Esophagus squamous epithelium (tissue), 5 donors: ENCODE data around the gene TGFBR3L. TPM values are rescaled to one million over a fixed set of nuclear protein-coding genes. Genes with fewer than 3 reads are reported as not detected.

Source experiments
- DNase-seq: peaks from one replicate; lab custom pipeline; 2025; lab: John Stamatoyannopoulos, UW
- H3K27ac ChIP-seq, 4 donors: fragments of 200-600 bp; sonication (generic); one replicate each; pipeline ENCODE4 v1.5.1; 2016 to 2019; ENCODE audit warnings: mild to moderate bottlenecking in 1 of 4
- H3K27me3 ChIP-seq, 4 donors: fragments of 200-600 bp; sonication (generic); 1 replicate in 3 of 4; 2 replicates in 1 of 4; pipeline versions ENCODE4 v1.5.1 to v1.6.0; 2017 to 2021; ENCODE audit warnings: antibody characterized with exemption in 1 of 4
- H3K36me3 ChIP-seq, 3 donors: fragments of 200-600 bp; sonication (generic); one replicate each; pipeline ENCODE4 v1.5.1; 2016 to 2019
- H3K4me1 ChIP-seq, 3 donors: fragments of 200-600 bp; sonication (generic); one replicate each; pipeline ENCODE4 v1.5.1; 2017 to 2019
- H3K4me3 ChIP-seq, 4 donors: fragments of 200-600 bp; sonication (generic); 1 replicate in 3 of 4; 2 replicates in 1 of 4; pipeline ENCODE4 v1.5.1; 2016 to 2019; ENCODE audit warnings: mild to moderate bottlenecking in 2 of 4, moderate library complexity in 1 of 4
- H3K9me3 ChIP-seq, 3 donors: fragments of 200-600 bp; sonication (generic); one replicate each; pipeline ENCODE4 v1.5.1; 2016 to 2019
- POLR2A ChIP-seq, 4 donors: fragments of 450-650 bp; IDR thresholded peaks; one replicate each; pipeline ENCODE4 v1.6.1; 2017; ENCODE audit warnings: antibody characterized with exemption in 4 of 4, mild to moderate bottlenecking in 4 of 4, moderate library complexity in 3 of 4
- WGBS, 2 donors: methylation state at CpG; one replicate each; pipeline ENCODE4 v1.1.5; 2018; 5-methylcytosine and 5-hydroxymethylcytosine counted together
- intact Hi-C: fragments of 100-400 bp; cut with DNase I; formaldehyde crosslinking; loops from one replicate; pipeline ENCODE4 v1.15.0; 2022
- total RNA-seq, 4 donors: library from RNA; depleted of rRNA; stranded (reverse); fragments of >200 nt; gene quantifications; one replicate each; pipeline ENCODE4 v1.1.0, GENCODE V29; 2016
- TF ChIP-seq, protein P1 (sequence below), 6 experiments: fragments of 450-650 bp in 4 of 6; fragments of 200-600 bp in 2 of 6; sonication (generic) in 2 of 6; IDR thresholded peaks; one replicate each; pipeline ENCODE4 v1.5.1; 2016 to 2019; ENCODE audit warnings: antibody characterized with exemption in 6 of 6, mild to moderate bottlenecking in 4 of 6, moderate library complexity in 4 of 6
- donor health status: DM: yes; HTN: yes; CAD: no.

TGFBR3L gene
- total RNA-seq, 4 donors from 2014 or later, result not detected

DNA sequence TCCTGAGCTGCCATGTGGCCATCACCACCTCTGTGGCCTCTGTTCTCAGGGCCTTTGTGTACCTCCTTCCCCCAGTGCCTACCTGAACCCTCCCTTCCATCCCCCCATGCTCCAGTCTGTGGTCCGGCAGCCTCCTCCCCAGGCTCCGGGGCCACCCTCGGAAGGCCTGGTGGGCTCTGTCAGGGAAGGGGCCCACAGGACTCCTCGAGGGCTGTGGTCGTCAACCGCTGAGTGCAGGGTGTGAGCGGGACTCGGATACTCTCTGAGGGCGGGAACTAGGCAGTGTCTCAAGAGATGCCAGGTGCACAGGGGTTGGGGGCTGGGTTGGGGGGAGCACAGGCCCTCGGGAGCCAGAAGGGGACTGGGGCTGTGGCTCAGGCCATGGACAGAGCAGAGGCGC lies 7.1 kb upstream of the TGFBR3L start:
- TF ChIP-seq, protein P1, sequence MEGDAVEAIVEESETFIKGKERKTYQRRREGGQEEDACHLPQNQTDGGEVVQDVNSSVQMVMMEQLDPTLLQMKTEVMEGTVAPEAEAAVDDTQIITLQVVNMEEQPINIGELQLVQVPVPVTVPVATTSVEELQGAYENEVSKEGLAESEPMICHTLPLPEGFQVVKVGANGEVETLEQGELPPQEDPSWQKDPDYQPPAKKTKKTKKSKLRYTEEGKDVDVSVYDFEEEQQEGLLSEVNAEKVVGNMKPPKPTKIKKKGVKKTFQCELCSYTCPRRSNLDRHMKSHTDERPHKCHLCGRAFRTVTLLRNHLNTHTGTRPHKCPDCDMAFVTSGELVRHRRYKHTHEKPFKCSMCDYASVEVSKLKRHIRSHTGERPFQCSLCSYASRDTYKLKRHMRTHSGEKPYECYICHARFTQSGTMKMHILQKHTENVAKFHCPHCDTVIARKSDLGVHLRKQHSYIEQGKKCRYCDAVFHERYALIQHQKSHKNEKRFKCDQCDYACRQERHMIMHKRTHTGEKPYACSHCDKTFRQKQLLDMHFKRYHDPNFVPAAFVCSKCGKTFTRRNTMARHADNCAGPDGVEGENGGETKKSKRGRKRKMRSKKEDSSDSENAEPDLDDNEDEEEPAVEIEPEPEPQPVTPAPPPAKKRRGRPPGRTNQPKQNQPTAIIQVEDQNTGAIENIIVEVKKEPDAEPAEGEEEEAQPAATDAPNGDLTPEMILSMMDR (IDR thresholded peaks at IDR 0.05), result no peak
- TF ChIP-seq POLR2A (IDR thresholded peaks at IDR 0.05), result no peak
- Histone ChIP-seq H3K4me3 (no peak overlapping the region), H3K27me3 (no peaks in the 10 kb centered on the region), H3K27ac (no peak overlapping the region), H3K36me3 (peaks cover 25 to 60% (median 36%) of the 10 kb centered on the region in 3 donors), H3K4me1 (peaks cover 19 to 60% (median 40%) of the 10 kb centered on the region in 3 donors), H3K9me3 (no peaks in the 10 kb centered on the region)
- no peak for DNase-seq
- WGBS, 2 donors, result 76 to 100% methylated on average over 2 of the region's 11 CpGs
- intact Hi-C loops, result loop anchor here (10.0 kb wide), 1 partner anchor 53 kb away; no protein-coding TSS in a partner anchor

DNA sequence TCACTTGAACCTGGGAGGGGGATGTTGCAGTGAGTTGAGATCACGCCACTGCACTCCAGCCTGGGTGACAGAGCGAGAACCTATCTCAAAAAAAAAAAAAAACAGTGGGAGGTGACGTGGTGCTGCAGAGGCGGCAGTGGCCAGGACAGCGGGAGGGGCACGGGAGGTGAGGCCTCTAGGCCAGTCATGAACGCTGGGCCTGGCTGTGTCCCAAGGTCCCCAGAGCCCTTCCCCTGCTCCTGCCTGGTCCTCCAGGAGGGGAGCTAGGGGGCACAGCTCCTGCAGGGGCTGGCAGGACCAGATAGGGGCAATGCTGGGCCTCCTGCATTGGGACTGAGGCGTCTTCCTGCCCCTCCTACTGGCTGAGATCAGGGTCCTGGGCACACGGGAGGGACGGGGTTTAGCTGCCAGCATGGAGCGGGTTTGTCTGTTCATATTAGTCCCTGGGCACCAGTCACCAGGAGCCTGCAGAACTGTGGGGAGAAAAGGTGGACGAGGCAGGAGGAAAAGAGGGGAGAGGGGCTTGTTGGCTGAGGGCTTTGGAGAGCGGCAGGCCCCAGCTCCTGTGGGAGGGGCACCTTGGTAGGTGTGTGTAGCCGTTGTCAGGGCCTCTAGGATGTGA lies 6.4 kb upstream of the TGFBR3L start:
- WGBS, 2 donors, result 76 to 82% methylated on average over 10 to 11 of the region's 14 CpGs
- H3K9me3 ChIP-seq, result no peaks in the 10 kb centered on the region
- no peak overlapping the region for H3K27ac ChIP-seq
- H3K4me3 ChIP-seq, result no peak overlapping the region
- H3K27me3 ChIP-seq, result peaks cover 0 to 2% (median 0%) of the 10 kb centered on the region in 4 donors
- no peak for DNase-seq
- intact Hi-C loops, result loop anchor here (10.0 kb wide), 1 partner anchor 53 kb away; no protein-coding TSS in a partner anchor
- peaks cover 12 to 54% (median 34%) of the 10 kb centered on the region in 3 donors for H3K4me1 ChIP-seq
- TF ChIP-seq POLR2A (IDR thresholded peaks at IDR 0.05), result no peak
- TF ChIP-seq, protein P1 (IDR thresholded peaks at IDR 0.05), result no peak
- peaks cover 30 to 67% (median 40%) of the 10 kb centered on the region in 3 donors for H3K36me3 ChIP-seq

DNA sequence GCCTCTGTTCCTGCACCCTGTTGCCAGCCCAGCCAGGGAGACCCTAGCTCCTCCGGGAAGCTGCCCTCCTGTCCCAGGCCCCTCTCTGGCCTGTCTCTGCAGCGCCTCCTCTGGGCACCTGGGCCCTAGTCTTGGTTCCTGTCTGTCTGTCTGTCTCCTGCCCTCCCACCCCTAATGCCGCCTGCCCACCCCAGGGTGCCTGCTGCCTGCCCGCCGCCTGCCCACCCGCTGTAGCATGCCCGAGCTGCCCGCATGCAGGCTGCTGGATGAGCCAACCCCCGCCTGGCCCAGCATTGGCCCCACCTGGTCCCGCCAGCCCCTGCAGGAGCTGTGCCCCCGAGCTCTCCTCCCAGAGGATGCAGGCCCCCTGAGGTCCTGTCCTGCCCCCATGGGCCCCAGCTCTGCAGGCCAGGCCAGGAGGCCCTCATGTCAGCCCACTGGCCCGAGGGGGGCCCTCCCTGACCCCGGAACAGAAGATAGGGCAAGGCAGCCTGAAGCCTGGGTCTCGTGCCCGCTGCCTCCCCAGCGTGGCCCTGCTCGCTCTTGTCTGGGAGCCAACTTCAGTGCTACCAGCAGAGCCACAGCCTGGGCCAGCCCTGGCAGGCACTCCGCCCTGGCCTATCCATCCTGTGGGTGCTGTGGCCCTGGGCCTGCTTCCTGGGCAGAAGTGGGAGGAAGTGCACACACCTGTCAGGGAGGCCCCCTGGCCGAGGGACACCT lies 5.7 kb upstream of the TGFBR3L start:
- Histone ChIP-seq H3K36me3 (peaks cover 30 to 73% (median 40%) of the 10 kb centered on the region in 3 donors), H3K27ac (no peak overlapping the region), H3K4me1 (peaks cover 12 to 53% (median 34%) of the 10 kb centered on the region in 3 donors), H3K4me3 (no peak overlapping the region), H3K27me3 (peaks cover 0 to 9% (median 0%) of the 10 kb centered on the region in 4 donors), H3K9me3 (no peaks in the 10 kb centered on the region)
- no peak for DNase-seq
- intact Hi-C loops, result loop anchor here (10.0 kb wide), 1 partner anchor 54 kb away; no protein-coding TSS in a partner anchor
- TF ChIP-seq POLR2A (IDR thresholded peaks at IDR 0.05), result no peak
- TF ChIP-seq, protein P1 (IDR thresholded peaks at IDR 0.05), result no peak
- 47 to 75% methylated on average over 2 of the region's 19 CpGs for WGBS, 2 donors

DNA sequence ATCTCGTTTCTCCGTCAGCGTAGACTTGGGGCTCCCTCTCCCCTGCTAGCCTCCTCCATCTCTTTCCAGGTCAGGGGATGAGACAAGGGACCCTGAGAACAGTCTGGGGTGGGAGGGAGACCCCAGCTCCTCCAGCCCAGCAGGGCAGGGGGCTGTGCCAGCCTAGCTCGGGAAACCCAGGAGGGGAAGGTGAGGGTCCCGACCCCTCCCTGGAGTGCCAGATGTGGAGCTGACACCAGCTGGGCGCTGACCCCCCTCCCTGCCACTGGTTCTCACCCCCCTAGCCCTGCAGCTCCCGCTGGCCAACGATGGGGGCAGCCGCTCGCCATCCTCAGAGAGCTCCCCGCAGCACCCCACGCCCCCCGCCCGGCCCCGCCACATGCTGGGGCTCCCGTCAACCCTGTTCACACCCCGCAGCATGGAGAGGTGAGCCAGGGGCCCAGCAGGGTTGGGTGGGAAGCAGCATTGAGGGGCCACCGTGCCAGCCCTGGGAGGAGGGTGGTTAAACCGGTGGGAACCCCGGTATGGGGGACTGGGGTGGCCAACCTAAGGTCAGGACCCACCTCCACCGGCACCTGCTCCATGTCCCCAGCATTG lies 5.1 kb upstream of the TGFBR3L start:
- Histone ChIP-seq H3K9me3 (no peaks in the 10 kb centered on the region), H3K4me1 (peaks cover 9 to 49% (median 32%) of the 10 kb centered on the region in 3 donors), H3K36me3 (peaks cover 30 to 73% (median 40%) of the 10 kb centered on the region in 3 donors), H3K27me3 (peaks cover 0 to 16% (median 2%) of the 10 kb centered on the region in 4 donors), H3K4me3 (no peak overlapping the region), H3K27ac (no peak overlapping the region)
- intact Hi-C loops, result loop anchor here (10.0 kb wide), 1 partner anchor 55 kb away; no protein-coding TSS in a partner anchor
- TF ChIP-seq, protein P1 (IDR thresholded peaks at IDR 0.05), result no peak
- no CpG with 5 or more reads among the region's 21 CpGs for WGBS, 2 donors
- no peak for DNase-seq
